ENCODE results near the gene PROCR.

Gene PROCR

DNA sequence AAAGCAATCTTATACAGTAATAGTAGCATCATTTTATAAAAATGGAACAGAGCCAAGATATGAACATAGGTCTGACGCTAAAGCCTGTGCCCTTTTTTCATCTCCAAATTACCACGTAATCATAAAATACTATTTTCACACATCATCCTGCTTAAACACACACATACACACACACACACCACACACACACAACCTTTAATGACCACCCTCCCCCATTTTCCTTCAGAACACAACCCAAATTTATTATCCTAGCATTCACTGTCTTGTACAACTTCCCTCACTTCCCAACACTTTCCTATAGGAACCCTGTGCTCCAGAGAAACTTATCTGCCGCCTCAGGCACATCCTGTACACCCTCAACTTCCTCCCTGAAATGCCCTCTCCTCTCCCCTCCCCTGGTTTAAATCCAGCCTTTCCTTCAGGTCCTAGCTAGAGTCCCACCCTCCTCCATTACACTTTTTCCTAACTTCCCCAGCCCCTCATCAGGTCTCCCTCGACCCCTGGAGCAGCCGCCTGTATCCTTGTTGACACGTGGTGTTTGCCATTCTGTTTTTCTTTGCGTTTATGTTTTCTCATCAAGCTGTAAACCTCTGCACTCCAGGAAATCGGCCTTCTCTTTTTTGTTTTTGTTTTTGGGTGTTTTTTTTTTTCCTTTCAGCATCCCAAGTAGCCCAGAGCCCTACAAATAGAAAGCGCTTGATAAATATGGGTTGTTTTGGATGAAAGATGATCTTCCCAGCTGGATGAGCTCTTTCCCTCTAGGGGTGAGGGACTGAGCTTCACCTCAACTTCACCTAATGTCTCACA lies 53.6 kb downstream of the PROCR start:
- Histone ChIP-seq H3K4me1 (peaks cover 7% of the 10 kb centered on the region), H3K9me3 (no peaks in the 10 kb centered on the region; the same call in 1 of the 2 replicates), H3K36me3 (no peaks in the 10 kb centered on the region), H3K27me3 (no peaks in the 10 kb centered on the region), H3K4me3 (ENCODE audit: low read depth, low read length) (peak overlapping the region; percentile 61)
- no peak for DNase-seq
- TF ChIP-seq, protein P1, sequence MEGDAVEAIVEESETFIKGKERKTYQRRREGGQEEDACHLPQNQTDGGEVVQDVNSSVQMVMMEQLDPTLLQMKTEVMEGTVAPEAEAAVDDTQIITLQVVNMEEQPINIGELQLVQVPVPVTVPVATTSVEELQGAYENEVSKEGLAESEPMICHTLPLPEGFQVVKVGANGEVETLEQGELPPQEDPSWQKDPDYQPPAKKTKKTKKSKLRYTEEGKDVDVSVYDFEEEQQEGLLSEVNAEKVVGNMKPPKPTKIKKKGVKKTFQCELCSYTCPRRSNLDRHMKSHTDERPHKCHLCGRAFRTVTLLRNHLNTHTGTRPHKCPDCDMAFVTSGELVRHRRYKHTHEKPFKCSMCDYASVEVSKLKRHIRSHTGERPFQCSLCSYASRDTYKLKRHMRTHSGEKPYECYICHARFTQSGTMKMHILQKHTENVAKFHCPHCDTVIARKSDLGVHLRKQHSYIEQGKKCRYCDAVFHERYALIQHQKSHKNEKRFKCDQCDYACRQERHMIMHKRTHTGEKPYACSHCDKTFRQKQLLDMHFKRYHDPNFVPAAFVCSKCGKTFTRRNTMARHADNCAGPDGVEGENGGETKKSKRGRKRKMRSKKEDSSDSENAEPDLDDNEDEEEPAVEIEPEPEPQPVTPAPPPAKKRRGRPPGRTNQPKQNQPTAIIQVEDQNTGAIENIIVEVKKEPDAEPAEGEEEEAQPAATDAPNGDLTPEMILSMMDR (IDR thresholded peaks at IDR 0.05; ENCODE audit: low read depth, low read length) = 0 out of 2 replicates have a peak, but pooled peaks have one; percentile 10

DNA sequence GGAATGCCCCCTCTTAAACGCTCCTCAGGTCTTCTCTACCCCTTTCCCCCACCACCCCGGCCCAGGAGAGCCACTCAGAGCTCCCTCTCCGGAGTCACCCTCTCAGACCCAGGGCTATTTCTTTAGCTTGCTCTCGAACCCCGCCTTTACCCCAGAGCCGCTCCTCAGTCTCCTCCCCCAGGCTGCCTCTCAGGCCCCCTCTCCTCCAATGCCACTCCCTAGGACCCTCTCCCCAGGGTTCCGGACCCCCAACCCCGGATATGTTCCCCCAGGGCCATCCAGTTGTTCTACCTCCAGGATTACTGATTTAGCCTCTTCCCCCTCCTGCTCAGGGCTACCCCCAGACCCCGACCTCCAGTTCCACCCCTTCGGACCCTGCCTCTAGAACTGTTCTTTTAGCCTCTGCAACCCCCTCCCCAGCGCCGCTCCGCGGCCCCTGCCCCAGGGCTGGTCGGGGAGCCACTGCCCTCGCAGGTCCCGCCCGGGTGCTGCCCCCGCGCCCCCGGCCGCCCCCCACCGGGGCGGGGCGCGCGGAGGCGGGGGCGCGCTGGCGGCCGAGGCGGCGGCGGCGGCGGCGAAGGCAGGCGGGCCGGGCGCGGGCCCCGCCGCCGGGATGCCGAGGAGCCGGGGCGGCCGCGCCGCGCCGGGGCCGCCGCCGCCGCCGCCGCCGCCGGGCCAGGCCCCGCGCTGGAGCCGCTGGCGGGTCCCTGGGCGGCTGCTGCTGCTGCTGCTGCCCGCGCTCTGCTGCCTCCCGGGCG lies 54.4 kb downstream of the PROCR start, which contains the start of gene MMP24:
TSS of gene MMP24 (plus strand) at position 565 of the 758 bp plus-strand sequence. CDS start at position 614, 49 bp downstream.
- no peaks in the 10 kb centered on the region for H3K27me3 ChIP-seq
- no peak for DNase-seq
- no peaks in the 10 kb centered on the region for H3K36me3 ChIP-seq
- no peaks in the 10 kb centered on the region; the same call in 1 of the 2 replicates for H3K9me3 ChIP-seq
- peak within 1 kb of the TSS; percentile 71 for H3K4me3 ChIP-seq (ENCODE audit: low read depth, low read length)
- peaks cover 5% of the 10 kb centered on the region; the same call in 1 of the 2 replicates for H3K4me1 ChIP-seq
- TF ChIP-seq, protein P1 (IDR thresholded peaks at IDR 0.05; ENCODE audit: low read depth, low read length) = no peak

Data from BE2C (cell line).